NCI-H82 treated with DMSO at 0.1 percent for 48 hours (cell line): ENCODE data around the gene EXOC6B.

Source experiments
- DNase-seq: peaks from one replicate; lab custom pipeline; 2025; ENCODE audit not compliant: unreplicated experiment; lab: John Stamatoyannopoulos, UW

Gene EXOC6B

DNA sequence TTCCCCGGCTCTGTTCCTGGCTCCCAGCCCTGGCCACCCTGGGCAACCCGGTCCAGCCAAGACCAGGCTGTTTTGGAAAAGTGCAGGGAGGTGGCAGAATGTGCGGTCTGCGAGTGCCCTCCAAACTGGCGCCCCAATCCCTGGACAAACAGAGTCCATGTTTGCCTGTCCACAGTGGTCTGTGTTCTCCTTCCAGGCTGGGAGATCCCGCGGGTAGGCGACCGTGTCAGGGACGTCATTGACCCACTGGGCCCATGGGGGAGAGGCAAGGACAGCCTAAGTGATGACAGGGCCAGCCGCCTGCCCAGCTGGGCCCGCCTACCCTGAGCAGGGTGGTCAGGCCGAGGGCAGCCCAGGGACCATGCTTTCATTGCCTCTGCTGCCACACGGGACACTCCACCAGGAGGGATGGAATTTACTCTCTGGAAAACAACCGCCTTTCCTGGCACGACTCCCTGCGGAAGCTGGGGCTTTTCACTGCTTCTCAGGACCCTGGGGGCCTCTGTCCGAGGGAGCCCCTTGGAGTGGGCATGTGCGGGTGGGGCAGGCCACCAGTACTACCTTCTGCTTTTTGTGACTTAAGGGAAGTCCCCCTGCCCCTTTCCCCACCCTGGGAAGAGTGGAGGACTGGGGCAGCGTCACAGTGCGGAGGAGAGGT is 698.3 kb downstream of the EXOC6B start:
- DNase-seq: no peak

DNA sequence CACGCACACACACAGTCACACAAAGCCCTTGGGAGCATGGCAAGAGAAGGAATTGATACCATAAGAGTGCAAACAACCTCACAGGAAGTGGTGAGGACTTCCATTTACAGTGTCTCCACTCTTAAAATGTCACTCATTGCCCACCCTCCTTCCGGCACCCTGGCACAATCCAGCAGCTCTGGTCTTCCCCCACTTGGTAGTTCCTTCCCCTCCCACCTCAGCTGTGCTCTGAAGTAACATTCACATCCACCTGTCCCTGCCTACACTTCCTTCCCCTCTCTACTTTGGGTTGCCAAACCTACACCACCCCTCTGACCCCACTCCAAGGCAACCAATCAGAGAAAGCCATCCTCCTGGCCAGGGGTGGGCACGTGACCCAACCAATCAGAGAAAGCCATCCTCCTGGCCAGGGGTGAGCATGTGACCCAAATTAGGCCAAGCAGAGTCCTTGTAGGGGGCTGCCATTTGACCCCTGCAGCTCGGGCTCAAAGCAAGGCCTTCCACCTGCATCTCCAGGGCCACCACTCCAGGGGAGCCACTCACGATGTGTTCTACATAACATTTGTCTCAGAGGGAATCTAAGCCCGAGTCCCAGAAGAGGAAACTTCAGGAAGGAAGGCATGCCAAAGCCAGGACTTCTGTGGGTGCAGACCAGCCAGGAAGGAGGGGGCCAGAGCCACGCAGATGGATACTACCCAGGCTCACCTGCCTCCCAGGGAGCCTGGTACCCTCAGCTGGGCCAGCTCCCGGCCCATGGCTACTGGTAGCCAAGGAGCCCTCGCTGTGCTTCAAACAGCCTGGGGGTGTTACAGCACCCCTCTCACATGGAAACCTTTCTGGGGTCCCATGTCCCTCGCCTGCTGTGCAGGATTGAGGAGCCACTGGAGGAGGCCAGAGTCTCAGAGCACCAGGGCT is 699.4 kb downstream of the EXOC6B start:
- no peak for DNase-seq
